Fibroblast of villous mesenchyme (primary cell): Measurements from ENCODE around the gene RASSF10. TPM values are rescaled to one million over a fixed set of nuclear protein-coding genes. Genes with fewer than 3 reads are reported as not detected.

Source experiments
- DNase-seq: peaks from one replicate; pipeline ENCODE4 v3.0.0-alpha.2; 2010; ENCODE audit warnings: low read depth
- H3K4me3 ChIP-seq: 2 replicates; pipeline ENCODE4 v1.5.1; 2011; ENCODE audit warnings: low read depth, mild to moderate bottlenecking, low read length
- CTCF ChIP-seq: IDR thresholded peaks from 2 replicates; pipeline ENCODE4 v1.5.1; 2012; ENCODE audit warnings: low read depth, mild to moderate bottlenecking, low read length; ENCODE audit not compliant: insufficient read depth
- total RNA-seq: library from RNA; depleted of rRNA; stranded (reverse); fragments of >200 nt; gene quantifications from 2 replicates; pipeline ENCODE4 v1.2.3, GENCODE V29; 2012

The RASSF10 gene
- total RNA-seq, 1 donor = not detected

GRCh38 chr11:13009476-13009920, 382 bp downstream of the RASSF10 start:
- TF ChIP-seq CTCF = no peak
- DNase-seq = peak; percentile 6
- H3K4me3 ChIP-seq = peak overlapping the region; percentile 24

GRCh38 chr11:13009921-13010748, 1.0 kb downstream of the RASSF10 start:
- DNase-seq = no peak
- no peak for TF ChIP-seq CTCF
- no peak overlapping the region for H3K4me3 ChIP-seq

GRCh38 chr11:13010749-13011465, 1.8 kb downstream of the RASSF10 start:
- no peak overlapping the region for H3K4me3 ChIP-seq
- DNase-seq = no peak
- TF ChIP-seq CTCF = no peak

GRCh38 chr11:13011466-13012055, 2.4 kb downstream of the RASSF10 start:
- DNase-seq = no peak
- no peak for TF ChIP-seq CTCF
- H3K4me3 ChIP-seq = no peak overlapping the region

- no peak for DNase-seq
- no peak for TF ChIP-seq CTCF
- H3K4me3 ChIP-seq = no peak overlapping the region
These were observed 3.0 kb downstream of the RASSF10 start for GRCh38 chr11:13012056-13012661.

GRCh38 chr11:13013054-13013488, 4.0 kb downstream of the RASSF10 start:
- H3K4me3 ChIP-seq = no peak overlapping the region
- TF ChIP-seq CTCF = no peak
- DNase-seq = no peak
